Measurements from ENCODE around the gene UVRAG. TPM values are rescaled to one million over a fixed set of nuclear protein-coding genes. Genes with fewer than 3 reads are reported as not detected.

Gene UVRAG
- polyA plus RNA-seq, 6 donors from 2014 or later = 39.6 to 94.0 (median 70.8) TPM

DNA sequence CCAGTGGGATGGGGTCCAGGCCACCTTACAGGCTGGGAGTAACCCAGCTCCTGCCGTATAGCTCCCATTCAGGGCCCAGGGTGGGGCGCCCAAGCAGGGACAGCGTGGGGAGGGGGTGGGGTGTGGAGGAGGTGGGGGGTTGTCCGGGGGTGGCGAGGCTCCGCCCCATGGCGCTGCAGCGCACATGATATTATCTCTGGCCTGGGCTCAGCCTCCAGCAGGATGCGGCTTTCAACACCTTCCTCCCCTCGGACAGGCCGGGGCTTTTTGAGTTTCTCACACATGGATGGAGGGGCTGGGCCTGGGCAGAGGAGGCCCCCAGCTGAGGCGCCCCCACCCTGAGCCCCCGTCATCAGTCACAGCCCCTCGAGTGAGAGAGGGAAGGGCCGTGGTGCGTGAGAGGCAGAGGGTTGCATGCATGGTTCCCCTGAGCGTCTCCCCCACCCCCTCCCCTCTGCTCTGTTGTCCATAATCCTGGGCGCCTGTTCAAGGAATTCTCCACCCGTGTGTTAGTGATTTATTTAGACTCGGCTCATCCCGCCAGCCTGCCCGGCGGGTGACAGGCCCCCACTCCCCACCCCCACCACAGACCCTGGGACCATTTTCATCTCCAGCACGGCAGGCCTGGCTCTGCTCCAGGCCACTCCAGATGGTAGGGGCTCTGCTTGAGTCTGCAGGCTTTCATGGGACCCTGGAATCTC lies 346.4 kb downstream of the UVRAG start:
- H3K27me3 Mint-ChIP-seq = peaks cover 4 to 25% (median 12%) of the 10 kb centered on the region in 3 donors
- ATAC-seq (ENCODE audit: low read depth in 2 of 2) = peak; percentile 36 to 45
- no peaks in the 10 kb centered on the region for H3K36me3 Mint-ChIP-seq
- peaks cover 0 to under 1% (median 0%) of the 10 kb centered on the region in 7 donors for H3K9me3 Mint-ChIP-seq
- no peak for DNase-seq
- H3K4me1 Mint-ChIP-seq = no peaks in the 10 kb centered on the region
- no peak overlapping the region for H3K4me3 Mint-ChIP-seq
- H3K27ac Mint-ChIP-seq = no peak overlapping the region

DNA sequence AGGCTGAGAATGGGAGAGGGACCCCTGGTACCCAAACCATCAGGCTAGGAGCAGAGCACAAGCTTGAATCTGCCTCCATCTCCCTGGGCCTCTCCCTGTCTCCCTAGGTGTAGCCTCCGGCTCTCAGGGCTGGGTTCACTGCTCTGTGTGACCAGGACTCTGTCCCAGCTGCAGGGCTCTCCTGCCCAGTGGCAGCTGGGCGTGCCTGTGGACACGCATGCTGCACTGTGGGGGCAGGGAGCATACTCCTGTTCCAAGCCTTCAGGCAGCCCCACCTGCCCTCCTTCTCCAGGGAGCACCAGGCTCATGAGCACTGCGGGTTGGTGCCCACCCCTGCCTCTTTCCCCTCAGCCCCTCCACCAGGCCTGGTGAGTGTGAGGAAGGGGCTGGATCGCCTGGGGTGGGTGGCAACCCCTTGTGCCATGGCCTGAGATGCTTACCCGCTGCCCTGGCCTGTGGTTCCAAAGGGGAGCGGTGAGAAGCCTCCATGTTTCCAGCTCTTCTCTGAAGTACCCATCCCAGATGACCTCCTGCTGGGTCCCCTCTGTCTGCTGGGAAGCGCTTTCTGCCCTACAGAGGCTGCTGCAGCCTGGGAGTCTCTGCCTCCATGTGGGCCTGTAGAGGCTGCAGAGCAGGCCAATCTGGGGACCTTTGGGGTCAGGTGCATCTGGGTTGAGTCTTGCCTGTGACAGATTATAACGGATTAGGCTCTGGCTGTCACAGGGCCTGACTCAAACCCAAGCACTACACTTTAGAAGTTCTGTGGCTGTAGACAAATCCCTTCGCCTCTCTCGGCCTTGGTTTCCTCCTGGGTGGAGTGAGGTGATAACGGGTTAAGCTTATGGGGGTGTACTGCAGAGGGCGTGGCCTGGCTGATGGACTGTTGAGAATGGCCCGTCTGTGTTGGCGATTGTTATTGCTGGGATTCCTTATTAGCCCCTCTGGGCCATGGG lies 347.6 kb downstream of the UVRAG start:
- peak overlapping the region in 1 of 6 donors; percentile 41 for H3K27ac Mint-ChIP-seq
- no peaks in the 10 kb centered on the region for H3K36me3 Mint-ChIP-seq
- H3K27me3 Mint-ChIP-seq = peaks cover 0 to 20% (median 7%) of the 10 kb centered on the region in 3 donors
- no peaks in the 10 kb centered on the region for H3K4me1 Mint-ChIP-seq
- ATAC-seq (ENCODE audit: low read depth in 2 of 2) (no peak), DNase-seq (no peak)
- no peak overlapping the region for H3K4me3 Mint-ChIP-seq
- no peaks in the 10 kb centered on the region for H3K9me3 Mint-ChIP-seq

GRCh38 chr11:76163289-76163880 lies 348.4 kb downstream of the UVRAG start:
- H3K27ac Mint-ChIP-seq = no peak overlapping the region
- no peak for ATAC-seq (ENCODE audit: low read depth in 2 of 2)
- peaks cover 0 to 20% (median 7%) of the 10 kb centered on the region in 3 donors for H3K27me3 Mint-ChIP-seq
- no peak overlapping the region for H3K4me3 Mint-ChIP-seq
- H3K4me1 Mint-ChIP-seq = no peaks in the 10 kb centered on the region
- no peaks in the 10 kb centered on the region for H3K36me3 Mint-ChIP-seq
- no peak for DNase-seq
- no peaks in the 10 kb centered on the region for H3K9me3 Mint-ChIP-seq

DNA sequence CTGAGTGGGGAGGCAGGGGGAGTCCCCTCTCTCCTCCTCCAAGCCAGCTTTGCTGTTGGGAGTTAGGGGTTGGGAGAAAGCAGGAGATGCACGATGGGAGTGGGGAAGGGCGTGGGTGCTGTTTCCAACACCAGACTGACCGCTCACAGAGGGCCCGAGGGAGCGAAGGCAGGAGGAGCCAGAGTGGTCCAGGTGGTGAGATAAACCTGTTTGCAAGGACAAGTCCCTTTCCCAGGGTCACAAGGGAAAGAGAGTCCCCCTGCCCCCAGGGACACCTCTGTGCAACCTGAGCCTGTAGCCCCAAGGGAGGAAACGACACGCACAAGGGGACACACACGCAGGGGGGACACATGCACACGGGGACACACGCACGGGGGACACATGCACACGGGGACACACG lies 349.1 kb downstream of the UVRAG start:
- Mint-ChIP-seq H3K4me1 (no peaks in the 10 kb centered on the region), H3K27me3 (peaks cover 0 to 20% (median 7%) of the 10 kb centered on the region in 3 donors), H3K27ac (no peak overlapping the region), H3K36me3 (no peaks in the 10 kb centered on the region), H3K4me3 (no peak overlapping the region), H3K9me3 (no peaks in the 10 kb centered on the region)
- DNase-seq (no peak), ATAC-seq (ENCODE audit: low read depth in 2 of 2) (no peak)

- Mint-ChIP-seq H3K4me3 (no peak overlapping the region), H3K4me1 (no peaks in the 10 kb centered on the region)
Measured at GRCh38 chr11:76164861-76165751, 350.1 kb downstream of the UVRAG start.

DNA sequence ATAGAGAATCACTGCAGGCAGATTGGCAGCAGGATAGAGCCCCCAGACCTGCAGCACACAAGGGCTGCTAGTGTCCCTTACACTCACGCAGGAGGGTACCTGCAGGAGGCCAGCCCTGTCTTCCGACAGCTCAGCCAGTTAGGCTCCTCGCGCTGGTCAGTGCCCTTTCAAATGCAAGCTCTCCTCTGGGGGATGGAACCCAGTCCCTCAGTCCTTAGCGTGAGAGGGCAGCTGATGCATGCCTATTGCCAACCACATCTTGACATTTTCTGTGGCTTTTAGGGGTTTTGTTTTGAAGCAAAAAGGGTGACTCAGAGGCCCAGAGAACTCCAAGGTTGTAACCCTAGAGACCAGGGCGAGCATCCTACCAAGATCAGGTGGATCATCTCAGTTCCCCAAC lies 351.3 kb downstream of the UVRAG start:
- Mint-ChIP-seq H3K4me3 (no peak overlapping the region), H3K27ac (peak overlapping the region in 1 of 6 donors; percentile 64), H3K9me3 (no peaks in the 10 kb centered on the region), H3K36me3 (no peaks in the 10 kb centered on the region), H3K27me3 (peaks cover 0 to 20% (median 7%) of the 10 kb centered on the region in 3 donors), H3K4me1 (no peaks in the 10 kb centered on the region)
- DNase-seq (no peak), ATAC-seq (ENCODE audit: low read depth in 2 of 2) (no peak)

More at GRCh38 chr11:76164861-76165751, 350.1 kb downstream of the UVRAG start:
- DNase-seq = no peak
- peak overlapping the region in 1 of 6 donors; percentile 20 for H3K27ac Mint-ChIP-seq
- no peak for ATAC-seq (ENCODE audit: low read depth in 2 of 2)
- no peaks in the 10 kb centered on the region for H3K9me3 Mint-ChIP-seq
- no peaks in the 10 kb centered on the region for H3K36me3 Mint-ChIP-seq
- H3K27me3 Mint-ChIP-seq = peaks cover 0 to 20% (median 7%) of the 10 kb centered on the region in 3 donors

- no peak for ATAC-seq (ENCODE audit: low read depth in 2 of 2)
- Mint-ChIP-seq H3K9me3 (no peaks in the 10 kb centered on the region), H3K4me1 (no peaks in the 10 kb centered on the region), H3K27ac (no peak overlapping the region), H3K36me3 (no peaks in the 10 kb centered on the region), H3K27me3 (peaks cover 0 to 20% (median 7%) of the 10 kb centered on the region in 3 donors), H3K4me3 (no peak overlapping the region)
- no peak for DNase-seq
Measured at GRCh38 chr11:76167590-76167989, 352.6 kb downstream of the UVRAG start.

- DNase-seq = no peak
- no peak for ATAC-seq (ENCODE audit: low read depth in 2 of 2)
- no peaks in the 10 kb centered on the region for H3K4me1 Mint-ChIP-seq
- peaks cover 0 to 16% (median 5%) of the 10 kb centered on the region in 3 donors for H3K27me3 Mint-ChIP-seq
- peaks cover 0 to 3% (median 0%) of the 10 kb centered on the region in 7 donors for H3K9me3 Mint-ChIP-seq
- H3K4me3 Mint-ChIP-seq = no peak overlapping the region
- no peak overlapping the region for H3K27ac Mint-ChIP-seq
- H3K36me3 Mint-ChIP-seq = no peaks in the 10 kb centered on the region
Measured at GRCh38 chr11:76169473-76169896, 354.5 kb downstream of the UVRAG start.

DNA sequence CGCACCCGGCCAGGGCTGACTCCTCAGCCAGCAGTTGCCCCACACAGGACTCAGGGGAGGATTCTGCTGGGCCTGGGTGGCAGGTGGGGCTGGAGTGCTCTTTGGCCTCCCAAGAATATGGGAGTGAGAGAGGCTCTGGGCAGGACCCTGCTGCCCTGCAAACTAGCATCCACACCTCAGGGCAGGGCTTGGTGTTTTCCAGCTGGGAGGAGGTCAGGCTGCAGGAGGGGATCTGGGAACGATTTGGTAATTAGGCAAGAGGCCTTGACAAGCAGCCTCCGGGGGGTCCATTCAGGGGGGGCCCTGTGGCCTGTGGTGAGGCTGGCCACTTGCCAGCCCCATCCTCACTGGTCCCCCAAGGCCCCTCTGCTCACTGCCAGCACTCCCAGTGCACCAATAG lies 355.5 kb downstream of the UVRAG start:
- Mint-ChIP-seq H3K9me3 (peaks cover 0 to 4% (median 0%) of the 10 kb centered on the region in 7 donors), H3K4me1 (no peaks in the 10 kb centered on the region), H3K27ac (no peak overlapping the region), H3K4me3 (no peak overlapping the region), H3K36me3 (no peaks in the 10 kb centered on the region), H3K27me3 (peaks cover 0 to 9% (median 8%) of the 10 kb centered on the region in 3 donors)
- no peak for ATAC-seq (ENCODE audit: low read depth in 2 of 2)
- no peak for DNase-seq

- ATAC-seq (ENCODE audit: low read depth in 2 of 2) = no peak
- peaks cover 0 to 3% (median 2%) of the 10 kb centered on the region in 3 donors for H3K4me1 Mint-ChIP-seq
- no peak for DNase-seq
- peaks cover 0 to 8% (median 8%) of the 10 kb centered on the region in 3 donors for H3K27me3 Mint-ChIP-seq
- peak overlapping the region in 1 of 6 donors; percentile 49 for H3K27ac Mint-ChIP-seq
- H3K4me3 Mint-ChIP-seq = no peak overlapping the region
- H3K9me3 Mint-ChIP-seq = peaks cover 0 to 4% (median 0%) of the 10 kb centered on the region in 7 donors
- H3K36me3 Mint-ChIP-seq = no peaks in the 10 kb centered on the region
Measured at GRCh38 chr11:76172583-76172982, 357.6 kb downstream of the UVRAG start.

DNA sequence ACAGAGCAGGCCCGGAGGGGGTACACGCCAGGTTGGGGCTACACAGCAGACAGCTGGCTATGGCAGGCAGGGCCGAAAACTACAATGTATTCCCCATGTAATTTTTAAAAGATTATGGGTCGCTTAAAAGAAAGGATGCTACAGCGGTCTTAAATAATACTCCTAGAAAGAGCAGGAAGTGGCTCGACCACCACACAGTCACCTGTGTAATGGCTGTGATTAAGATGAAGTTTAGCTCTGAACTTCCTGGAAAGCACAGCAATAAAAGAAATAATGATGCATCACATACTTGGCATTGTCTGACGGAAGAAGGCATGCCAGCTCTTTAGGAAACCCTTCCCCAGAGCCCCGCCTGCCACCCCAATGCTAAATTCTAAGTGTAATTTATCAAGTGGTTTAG lies 358.7 kb downstream of the UVRAG start:
- no peak overlapping the region for H3K4me3 Mint-ChIP-seq
- H3K27ac Mint-ChIP-seq = no peak overlapping the region
- DNase-seq (no peak), ATAC-seq (ENCODE audit: low read depth in 2 of 2) (no peak)
- peaks cover 0 to 8% (median 8%) of the 10 kb centered on the region in 3 donors for H3K27me3 Mint-ChIP-seq
- peaks cover 0 to 3% (median 2%) of the 10 kb centered on the region in 3 donors for H3K4me1 Mint-ChIP-seq
- H3K36me3 Mint-ChIP-seq = no peaks in the 10 kb centered on the region
- H3K9me3 Mint-ChIP-seq = peaks cover 0 to 4% (median 0%) of the 10 kb centered on the region in 7 donors

DNA sequence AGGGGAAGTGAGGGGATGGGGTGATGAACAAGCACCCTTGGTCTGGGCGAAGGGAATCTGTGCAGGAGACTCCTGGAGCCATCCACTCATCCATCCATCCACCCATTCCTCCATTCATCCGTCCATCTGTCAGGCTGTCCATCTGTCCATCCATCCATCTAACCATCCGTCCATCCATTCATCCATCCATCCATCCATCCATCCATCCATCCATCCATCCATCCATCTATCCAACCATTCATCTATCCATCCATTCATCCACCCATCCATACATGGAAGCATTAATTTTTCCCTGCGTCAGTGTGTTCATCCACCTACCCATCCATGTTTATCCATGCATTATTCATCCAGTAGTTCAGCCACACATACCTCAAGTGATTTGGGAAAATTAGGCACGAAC lies 359.3 kb downstream of the UVRAG start:
- peaks cover 0 to 3% (median 2%) of the 10 kb centered on the region in 3 donors for H3K4me1 Mint-ChIP-seq
- DNase-seq (no peak), ATAC-seq (ENCODE audit: low read depth in 2 of 2) (no peak)
- peaks cover 0 to 4% (median 0%) of the 10 kb centered on the region in 7 donors for H3K9me3 Mint-ChIP-seq
- peaks cover 0 to 8% (median 8%) of the 10 kb centered on the region in 3 donors for H3K27me3 Mint-ChIP-seq
- no peak overlapping the region for H3K4me3 Mint-ChIP-seq
- peak overlapping the region in 1 of 6 donors; percentile 50 for H3K27ac Mint-ChIP-seq
- H3K36me3 Mint-ChIP-seq = no peaks in the 10 kb centered on the region
